CD8-positive, alpha-beta memory T cell (primary cell): Measurements from ENCODE around the gene IBSP. TPM values are rescaled to one million over a fixed set of nuclear protein-coding genes. Genes with fewer than 3 reads are reported as not detected.
A peak's percentile ranks its signal among the peaks of the same experiment; 100 is the strongest.

Experiments used
- CTCF ChIA-PET: fragments of 350-600 bp; sonication (Branson Sonifier 250); formaldehyde crosslinking; loops from one replicate; lab custom pipeline; 2021; ENCODE audit warnings: antibody characterized with exemption; lab: Charles Lee
- POLR2A ChIA-PET: fragments of 350-600 bp; sonication (Branson Sonifier 250); formaldehyde crosslinking; loops from one replicate; lab custom pipeline; 2021; ENCODE audit warnings: antibody characterized with exemption; lab: Charles Lee
- DNase-seq, 5 donors: peaks; one replicate each; pipeline versions ENCODE4 v3.0.0 to v3.0.0-alpha.2; 2020 to 2022; ENCODE audit warnings: mixed read lengths in 1 of 5
- H3K27ac ChIP-seq: one replicate; pipeline ENCODE4 v1.7.0; 2013; ENCODE audit warnings: low read depth, mild to moderate bottlenecking, low read length, moderate library complexity
- H3K27me3 ChIP-seq: 2 replicates; pipeline ENCODE4 v1.7.0; 2013; ENCODE audit warnings: low read length, mild to moderate bottlenecking; ENCODE audit not compliant: insufficient read depth, poor library complexity, severe bottlenecking
- H3K36me3 ChIP-seq: 2 replicates; pipeline ENCODE4 v1.7.0; 2013; ENCODE audit warnings: mild to moderate bottlenecking, low read length, moderate library complexity; ENCODE audit not compliant: insufficient read depth
- H3K4me1 ChIP-seq: 2 replicates; pipeline ENCODE4 v1.7.0; 2013; ENCODE audit warnings: mild to moderate bottlenecking, low read length, moderate library complexity; ENCODE audit not compliant: insufficient read depth
- H3K4me3 ChIP-seq: 2 replicates; pipeline ENCODE4 v1.7.0; 2013; ENCODE audit warnings: mild to moderate bottlenecking, low read length
- H3K9me3 ChIP-seq: 2 replicates; pipeline ENCODE4 v1.7.0; 2013; ENCODE audit warnings: mild to moderate bottlenecking, low read length
- H3K27ac Mint-ChIP-seq, 8 donors: one replicate each; pipeline ENCODE4 v1.8.0; 2020 to 2021; ENCODE audit warnings: mixed read lengths in 8 of 8, mild to moderate bottlenecking in 6 of 8, inconsistent platforms in 3 of 8, moderate library complexity in 3 of 8
- H3K27me3 Mint-ChIP-seq, 2 donors: one replicate each; pipeline ENCODE4 v1.8.0; 2020 to 2021; ENCODE audit warnings: mixed read lengths in 2 of 2, mild to moderate bottlenecking in 1 of 2, moderate library complexity in 1 of 2
- H3K36me3 Mint-ChIP-seq, 3 donors: one replicate each; pipeline ENCODE4 v1.8.0; 2020 to 2021; ENCODE audit warnings: mixed read lengths in 3 of 3, inconsistent platforms in 1 of 3, mild to moderate bottlenecking in 1 of 3
- H3K4me1 Mint-ChIP-seq, 3 donors: one replicate each; pipeline ENCODE4 v1.8.0; 2020 to 2021; ENCODE audit warnings: mixed read lengths in 3 of 3, inconsistent platforms in 1 of 3, mild to moderate bottlenecking in 1 of 3
- H3K4me3 Mint-ChIP-seq, 7 donors: one replicate each; pipeline ENCODE4 v1.8.0; 2020 to 2021; ENCODE audit warnings: mixed read lengths in 7 of 7, mild to moderate bottlenecking in 6 of 7, moderate library complexity in 4 of 7, inconsistent platforms in 2 of 7
- H3K9me3 Mint-ChIP-seq, 5 donors: one replicate each; pipeline ENCODE4 v1.8.0; 2020 to 2022; ENCODE audit warnings: mixed read lengths in 5 of 5, mild to moderate bottlenecking in 3 of 5, moderate library complexity in 2 of 5, inconsistent platforms in 1 of 5
- polyA plus RNA-seq: library from polyadenylated mRNA; unstranded; fragments of 300-500 nt; fragmentation: Illumina TruSeq; gene quantifications from one replicate; pipeline ENCODE4 v1.2.3, GENCODE V29; 2021
- total RNA-seq, 2 experiments: library from RNA; stranded (reverse); gene quantifications; one replicate each; pipeline ENCODE4 v1.2.3, GENCODE V29; 2021

IBSP gene
- total and polyA plus RNA-seq, 3 experiments from 2014 or later, result not detected

- Histone ChIP-seq H3K27me3 (no peaks in the 10 kb centered on the region), H3K4me3 (no peak overlapping the region), H3K27ac (no peak overlapping the region), H3K9me3 (no peaks in the 10 kb centered on the region), H3K4me1 (no peaks in the 10 kb centered on the region), H3K36me3 (no peaks in the 10 kb centered on the region)
- CTCF ChIA-PET, result no interaction called here
- no peak overlapping the region for H3K27ac Mint-ChIP-seq
- no peak overlapping the region for H3K4me3 Mint-ChIP-seq
- H3K4me1 Mint-ChIP-seq, result no peaks in the 10 kb centered on the region
- no peaks in the 10 kb centered on the region for H3K36me3 Mint-ChIP-seq
- H3K27me3 Mint-ChIP-seq, result no peaks in the 10 kb centered on the region
- POLR2A ChIA-PET, result no interaction called here
- DNase-seq, result no peak
- H3K9me3 Mint-ChIP-seq, result no peaks in the 10 kb centered on the region
Observed at GRCh38 chr4:87803421-87803820, 4.1 kb downstream of the IBSP start.

GRCh38 chr4:87804871-87805270, 5.5 kb downstream of the IBSP start:
- Histone ChIP-seq H3K9me3 (no peaks in the 10 kb centered on the region), H3K4me3 (no peak overlapping the region), H3K36me3 (no peaks in the 10 kb centered on the region), H3K4me1 (no peaks in the 10 kb centered on the region), H3K27me3 (no peaks in the 10 kb centered on the region), H3K27ac (no peak overlapping the region)
- no peak for DNase-seq
- Mint-ChIP-seq H3K27me3 (no peaks in the 10 kb centered on the region), H3K27ac (no peak overlapping the region), H3K4me3 (no peak overlapping the region), H3K36me3 (no peaks in the 10 kb centered on the region), H3K9me3 (no peaks in the 10 kb centered on the region), H3K4me1 (no peaks in the 10 kb centered on the region)
- CTCF ChIA-PET, result no interaction called here
- POLR2A ChIA-PET, result no interaction called here

- Histone ChIP-seq H3K9me3 (no peaks in the 10 kb centered on the region), H3K4me1 (no peaks in the 10 kb centered on the region), H3K4me3 (no peak overlapping the region), H3K27me3 (no peaks in the 10 kb centered on the region), H3K27ac (no peak overlapping the region), H3K36me3 (no peaks in the 10 kb centered on the region)
- CTCF ChIA-PET, result no interaction called here
- no peaks in the 10 kb centered on the region for H3K4me1 Mint-ChIP-seq
- no peaks in the 10 kb centered on the region for H3K36me3 Mint-ChIP-seq
- no peaks in the 10 kb centered on the region for H3K27me3 Mint-ChIP-seq
- H3K9me3 Mint-ChIP-seq, result no peaks in the 10 kb centered on the region
- POLR2A ChIA-PET, result no interaction called here
- no peak overlapping the region for H3K27ac Mint-ChIP-seq
- DNase-seq, result no peak
- H3K4me3 Mint-ChIP-seq, result no peak overlapping the region
Observed at GRCh38 chr4:87805971-87806370, 6.6 kb downstream of the IBSP start.

- Mint-ChIP-seq H3K4me1 (no peaks in the 10 kb centered on the region), H3K4me3 (no peak overlapping the region), H3K36me3 (no peaks in the 10 kb centered on the region), H3K27ac (no peak overlapping the region), H3K9me3 (no peaks in the 10 kb centered on the region), H3K27me3 (no peaks in the 10 kb centered on the region)
- POLR2A ChIA-PET, result no interaction called here
- no peak overlapping the region for H3K4me3 ChIP-seq
- DNase-seq, result no peak
- no peak overlapping the region for H3K27ac ChIP-seq
- H3K9me3 ChIP-seq, result no peaks in the 10 kb centered on the region
- H3K4me1 ChIP-seq, result no peaks in the 10 kb centered on the region
- H3K27me3 ChIP-seq, result no peaks in the 10 kb centered on the region
- CTCF ChIA-PET, result no interaction called here
- H3K36me3 ChIP-seq, result no peaks in the 10 kb centered on the region
Observed at GRCh38 chr4:87806520-87806919, 7.2 kb downstream of the IBSP start.

GRCh38 chr4:87807402-87807801, 8.0 kb downstream of the IBSP start:
- Histone ChIP-seq H3K4me3 (no peak overlapping the region), H3K4me1 (no peaks in the 10 kb centered on the region), H3K36me3 (no peaks in the 10 kb centered on the region), H3K27me3 (no peaks in the 10 kb centered on the region), H3K9me3 (no peaks in the 10 kb centered on the region), H3K27ac (no peak overlapping the region)
- no peaks in the 10 kb centered on the region for H3K36me3 Mint-ChIP-seq
- ChIA-PET CTCF (no interaction called here), POLR2A (no interaction called here)
- H3K4me1 Mint-ChIP-seq, result no peaks in the 10 kb centered on the region
- H3K9me3 Mint-ChIP-seq, result no peaks in the 10 kb centered on the region
- DNase-seq, result no peak
- no peak overlapping the region for H3K4me3 Mint-ChIP-seq
- H3K27me3 Mint-ChIP-seq, result no peaks in the 10 kb centered on the region
- no peak overlapping the region for H3K27ac Mint-ChIP-seq

GRCh38 chr4:87811977-87812376, 12.6 kb downstream of the IBSP start:
- DNase-seq, result no peak
- H3K27ac Mint-ChIP-seq, result no peak overlapping the region
- Histone ChIP-seq H3K27ac (no peak overlapping the region), H3K4me3 (no peak overlapping the region), H3K36me3 (no peaks in the 10 kb centered on the region), H3K27me3 (no peaks in the 10 kb centered on the region), H3K4me1 (no peaks in the 10 kb centered on the region), H3K9me3 (no peaks in the 10 kb centered on the region)
- POLR2A ChIA-PET, result no interaction called here
- no peaks in the 10 kb centered on the region for H3K4me1 Mint-ChIP-seq
- peaks cover 0 to 1% of the 10 kb centered on the region in 2 donors for H3K27me3 Mint-ChIP-seq
- H3K4me3 Mint-ChIP-seq, result no peak overlapping the region
- H3K36me3 Mint-ChIP-seq, result no peaks in the 10 kb centered on the region
- CTCF ChIA-PET, result no interaction called here
- peaks cover 0 to 4% (median 0%) of the 10 kb centered on the region in 5 donors for H3K9me3 Mint-ChIP-seq

GRCh38 chr4:87819281-87819919, 20.0 kb downstream of the IBSP start:
- no peaks in the 10 kb centered on the region for H3K4me1 ChIP-seq
- Mint-ChIP-seq H3K4me1 (no peaks in the 10 kb centered on the region), H3K27me3 (peaks cover 1 to 28% of the 10 kb centered on the region in 2 donors), H3K27ac (peak overlapping the region in 1 of 8 donors; percentile 32), H3K36me3 (no peaks in the 10 kb centered on the region), H3K4me3 (no peak overlapping the region), H3K9me3 (peaks cover 0 to 9% (median 2%) of the 10 kb centered on the region in 5 donors)
- no peak overlapping the region for H3K4me3 ChIP-seq
- H3K36me3 ChIP-seq, result no peaks in the 10 kb centered on the region
- POLR2A ChIA-PET, result no interaction called here
- CTCF ChIA-PET, result no interaction called here
- no peak for DNase-seq
- H3K9me3 ChIP-seq, result no peaks in the 10 kb centered on the region
- H3K27ac ChIP-seq, result no peak overlapping the region
- no peaks in the 10 kb centered on the region for H3K27me3 ChIP-seq

- DNase-seq, result no peak
- CTCF ChIA-PET, result no interaction called here
Observed at GRCh38 chr4:87823200-87823599, 23.8 kb downstream of the IBSP start.

More at GRCh38 chr4:87823200-87823599, 23.8 kb downstream of the IBSP start:
- Histone ChIP-seq H3K27ac (no peak overlapping the region), H3K9me3 (no peaks in the 10 kb centered on the region), H3K27me3 (no peaks in the 10 kb centered on the region), H3K4me1 (no peaks in the 10 kb centered on the region), H3K36me3 (no peaks in the 10 kb centered on the region), H3K4me3 (no peak overlapping the region)
- Mint-ChIP-seq H3K4me3 (no peak overlapping the region), H3K36me3 (no peaks in the 10 kb centered on the region), H3K27me3 (peaks cover 0 to 29% of the 10 kb centered on the region in 2 donors), H3K9me3 (peaks cover 0 to 6% (median 2%) of the 10 kb centered on the region in 5 donors), H3K4me1 (no peaks in the 10 kb centered on the region), H3K27ac (peak overlapping the region in 1 of 8 donors; percentile 67)
- POLR2A ChIA-PET, result no interaction called here
